HFFc6 (cell line): Measurements from ENCODE around the gene CLIC5. TPM values are rescaled to one million over a fixed set of nuclear protein-coding genes. Genes with fewer than 3 reads are reported as not detected.

ENCODE experiments used
- DNase-seq: peaks from one replicate; pipeline ENCODE4 v3.0.0-alpha.2; 2018
- H3K27ac Mint-ChIP-seq: 2 replicates; pipeline ENCODE4 v1.8.0; 2020; ENCODE audit warnings: mild to moderate bottlenecking, mixed read lengths
- H3K27me3 Mint-ChIP-seq: 2 replicates; pipeline ENCODE4 v1.8.0; 2021; ENCODE audit warnings: mild to moderate bottlenecking, moderate library complexity, mixed read lengths; ENCODE audit not compliant: insufficient read depth
- H3K36me3 Mint-ChIP-seq: 2 replicates; pipeline ENCODE4 v1.8.0; 2021; ENCODE audit warnings: low read depth, mixed read lengths
- H3K4me1 Mint-ChIP-seq: 2 replicates; pipeline ENCODE4 v1.8.0; 2020; ENCODE audit warnings: low read depth, mixed read lengths
- H3K4me3 Mint-ChIP-seq: 2 replicates; pipeline ENCODE4 v1.8.0; 2020; ENCODE audit warnings: mild to moderate bottlenecking, moderate library complexity, mixed read lengths
- H3K9me3 Mint-ChIP-seq: 2 replicates; pipeline ENCODE4 v1.8.0; 2020; ENCODE audit warnings: mild to moderate bottlenecking, mixed read lengths
- long read RNA-seq: library from polyadenylated mRNA; unstranded; transcript quantifications from one replicate; pipeline ENCODE4 v2.0.0, GENCODE V29; 2019
- total RNA-seq, 6 experiments: library from RNA; stranded (reverse); fragmentation: NEBNext Ultra II Directional; extraction: Animal tissue kit (Norgen Biotek cat#: 25700); gene quantifications; 2 replicates in 1 of 6; 3 replicates in 5 of 6; pipeline ENCODE4 v1.2.3, GENCODE V29; 2021
- TF ChIP-seq, protein P1 (sequence below): fragments of 200-600 bp; sonication (generic); IDR thresholded peaks from 2 replicates; pipeline ENCODE4 v1.5.0; 2021; ENCODE audit warnings: antibody characterized with exemption, mild to moderate bottlenecking

The CLIC5 gene
- not detected for total RNA-seq
- long read RNA-seq: 0 reads

DNA sequence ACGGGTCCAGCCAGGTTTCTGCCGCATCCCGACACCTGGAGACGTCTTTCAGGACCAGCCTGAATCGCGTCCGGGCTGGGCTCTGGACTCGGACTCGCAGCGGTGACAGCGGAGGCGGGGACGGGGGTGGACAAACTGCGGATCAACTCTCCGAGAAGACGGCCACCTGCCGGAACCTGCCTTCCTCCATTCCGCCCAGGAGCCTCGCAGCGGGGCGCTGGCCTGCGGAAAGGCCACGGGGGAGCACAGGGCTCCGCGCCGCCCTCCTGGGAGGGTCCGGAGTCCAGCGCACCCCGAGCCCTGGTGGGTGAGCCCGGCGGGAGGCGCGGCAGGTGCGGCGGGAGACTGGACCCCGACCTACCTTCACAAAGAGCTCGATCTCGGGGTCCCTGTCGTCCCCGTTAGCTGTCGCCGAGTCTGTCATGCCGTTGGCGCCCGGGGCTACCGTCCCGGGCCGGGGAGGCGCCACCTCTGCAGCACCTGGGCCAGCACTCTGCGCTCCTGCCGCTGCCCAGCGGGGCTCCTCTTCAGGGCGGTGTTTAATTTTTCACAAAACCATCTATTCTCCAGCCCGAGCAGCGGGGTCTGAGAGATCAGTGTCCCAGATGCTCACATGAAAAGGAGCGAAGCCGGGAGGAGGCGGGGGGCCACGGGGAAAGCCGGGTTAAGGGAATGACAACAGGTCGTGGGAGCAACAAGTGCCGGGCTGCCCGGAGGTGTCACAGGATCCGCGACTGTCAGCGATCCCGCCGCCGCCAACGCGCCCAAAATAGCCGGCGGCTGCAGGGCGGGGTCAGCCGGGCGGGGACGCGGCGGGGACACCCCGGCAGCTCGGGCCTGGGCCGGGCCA, at the start of gene CLIC5:
Gene CLIC5 (minus strand): TSS at position 742 of the 850 bp plus-strand sequence. CDS start 318 bp downstream, at position 424.
- H3K27me3 Mint-ChIP-seq: peaks cover 27% of the 10 kb centered on the region

GRCh38 chr6:46062991-46063390, 47.3 kb upstream of the CLIC5 start:
- Mint-ChIP-seq H3K27ac (no peak overlapping the region), H3K9me3 (peaks cover 5% of the 10 kb centered on the region; the same call in 1 of the 2 replicates), H3K4me1 (no peaks in the 10 kb centered on the region), H3K36me3 (no peaks in the 10 kb centered on the region), H3K4me3 (no peak overlapping the region), H3K27me3 (no peaks in the 10 kb centered on the region)
- no peak for DNase-seq
- TF ChIP-seq, protein P1, sequence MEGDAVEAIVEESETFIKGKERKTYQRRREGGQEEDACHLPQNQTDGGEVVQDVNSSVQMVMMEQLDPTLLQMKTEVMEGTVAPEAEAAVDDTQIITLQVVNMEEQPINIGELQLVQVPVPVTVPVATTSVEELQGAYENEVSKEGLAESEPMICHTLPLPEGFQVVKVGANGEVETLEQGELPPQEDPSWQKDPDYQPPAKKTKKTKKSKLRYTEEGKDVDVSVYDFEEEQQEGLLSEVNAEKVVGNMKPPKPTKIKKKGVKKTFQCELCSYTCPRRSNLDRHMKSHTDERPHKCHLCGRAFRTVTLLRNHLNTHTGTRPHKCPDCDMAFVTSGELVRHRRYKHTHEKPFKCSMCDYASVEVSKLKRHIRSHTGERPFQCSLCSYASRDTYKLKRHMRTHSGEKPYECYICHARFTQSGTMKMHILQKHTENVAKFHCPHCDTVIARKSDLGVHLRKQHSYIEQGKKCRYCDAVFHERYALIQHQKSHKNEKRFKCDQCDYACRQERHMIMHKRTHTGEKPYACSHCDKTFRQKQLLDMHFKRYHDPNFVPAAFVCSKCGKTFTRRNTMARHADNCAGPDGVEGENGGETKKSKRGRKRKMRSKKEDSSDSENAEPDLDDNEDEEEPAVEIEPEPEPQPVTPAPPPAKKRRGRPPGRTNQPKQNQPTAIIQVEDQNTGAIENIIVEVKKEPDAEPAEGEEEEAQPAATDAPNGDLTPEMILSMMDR: no peak

More for the DNA sequence above, at the start of gene CLIC5:
- peaks cover 6% of the 10 kb centered on the region; the same call in 1 of the 2 replicates for H3K36me3 Mint-ChIP-seq
- TF ChIP-seq, protein P1: no peak
- DNase-seq: no peak
- H3K9me3 Mint-ChIP-seq: no peaks in the 10 kb centered on the region
- no peak within 1 kb of the TSS for H3K27ac Mint-ChIP-seq
- peaks cover 6% of the 10 kb centered on the region for H3K4me1 Mint-ChIP-seq
- H3K4me3 Mint-ChIP-seq: no peak within 1 kb of the TSS

- DNase-seq: no peak
- TF ChIP-seq, protein P1: no peak
- Mint-ChIP-seq H3K4me3 (no peak overlapping the region), H3K36me3 (no peaks in the 10 kb centered on the region), H3K27me3 (no peaks in the 10 kb centered on the region), H3K27ac (no peak overlapping the region), H3K9me3 (peaks cover 5% of the 10 kb centered on the region; the same call in 1 of the 2 replicates), H3K4me1 (no peaks in the 10 kb centered on the region)
Observed at GRCh38 chr6:46062312-46062711, 46.7 kb upstream of the CLIC5 start.

- no peaks in the 10 kb centered on the region for H3K36me3 Mint-ChIP-seq
- DNase-seq: no peak
- no peak overlapping the region for H3K4me3 Mint-ChIP-seq
- H3K9me3 Mint-ChIP-seq: peaks cover 1% of the 10 kb centered on the region; the same call in 1 of the 2 replicates
- TF ChIP-seq, protein P1: no peak
- H3K4me1 Mint-ChIP-seq: no peaks in the 10 kb centered on the region
- H3K27ac Mint-ChIP-seq: no peak overlapping the region
- H3K27me3 Mint-ChIP-seq: no peaks in the 10 kb centered on the region
Observed at GRCh38 chr6:46061497-46061896, 45.8 kb upstream of the CLIC5 start.

DNA sequence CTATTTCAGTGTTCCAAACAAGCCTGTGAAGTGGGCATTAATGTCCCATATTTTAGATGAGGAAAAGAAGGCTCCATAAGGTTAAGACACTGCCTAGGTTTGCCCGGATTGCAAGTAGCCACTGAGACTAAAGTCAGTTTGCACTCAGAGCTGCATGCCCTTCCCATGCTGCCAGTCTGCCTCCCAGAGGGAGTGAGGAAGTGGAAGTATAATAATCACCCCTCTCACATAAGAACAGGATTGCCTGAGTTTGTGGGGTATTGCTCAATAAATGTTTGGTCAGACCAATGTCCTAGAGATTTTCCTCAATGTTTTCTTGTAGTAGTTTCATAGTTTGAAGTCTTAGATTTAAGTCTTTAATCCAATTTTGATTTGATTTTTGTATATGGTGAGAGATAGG, 43.9 kb upstream of the CLIC5 start:
- Mint-ChIP-seq H3K4me3 (no peak overlapping the region), H3K9me3 (no peaks in the 10 kb centered on the region), H3K27ac (no peak overlapping the region), H3K27me3 (no peaks in the 10 kb centered on the region), H3K36me3 (no peaks in the 10 kb centered on the region), H3K4me1 (no peaks in the 10 kb centered on the region)
- DNase-seq: no peak
- TF ChIP-seq, protein P1: no peak
